GM19372 (cell line): Measurements from ENCODE around the gene TNNC2.
"Not testable (repeated sequence)": the region's sequence is repeated elsewhere in the genome, so short reads cannot be mapped to it uniquely, and the experiment has no call there.

ENCODE experiments used
- ATAC-seq: cut with Tn5 transposase; IDR thresholded peaks from one replicate; pipeline ENCODE4 v1.9.1; 2021; ENCODE audit warnings: mild to moderate bottlenecking, low read depth, moderate library complexity; ENCODE audit not compliant: unreplicated experiment

TNNC2 gene

DNA sequence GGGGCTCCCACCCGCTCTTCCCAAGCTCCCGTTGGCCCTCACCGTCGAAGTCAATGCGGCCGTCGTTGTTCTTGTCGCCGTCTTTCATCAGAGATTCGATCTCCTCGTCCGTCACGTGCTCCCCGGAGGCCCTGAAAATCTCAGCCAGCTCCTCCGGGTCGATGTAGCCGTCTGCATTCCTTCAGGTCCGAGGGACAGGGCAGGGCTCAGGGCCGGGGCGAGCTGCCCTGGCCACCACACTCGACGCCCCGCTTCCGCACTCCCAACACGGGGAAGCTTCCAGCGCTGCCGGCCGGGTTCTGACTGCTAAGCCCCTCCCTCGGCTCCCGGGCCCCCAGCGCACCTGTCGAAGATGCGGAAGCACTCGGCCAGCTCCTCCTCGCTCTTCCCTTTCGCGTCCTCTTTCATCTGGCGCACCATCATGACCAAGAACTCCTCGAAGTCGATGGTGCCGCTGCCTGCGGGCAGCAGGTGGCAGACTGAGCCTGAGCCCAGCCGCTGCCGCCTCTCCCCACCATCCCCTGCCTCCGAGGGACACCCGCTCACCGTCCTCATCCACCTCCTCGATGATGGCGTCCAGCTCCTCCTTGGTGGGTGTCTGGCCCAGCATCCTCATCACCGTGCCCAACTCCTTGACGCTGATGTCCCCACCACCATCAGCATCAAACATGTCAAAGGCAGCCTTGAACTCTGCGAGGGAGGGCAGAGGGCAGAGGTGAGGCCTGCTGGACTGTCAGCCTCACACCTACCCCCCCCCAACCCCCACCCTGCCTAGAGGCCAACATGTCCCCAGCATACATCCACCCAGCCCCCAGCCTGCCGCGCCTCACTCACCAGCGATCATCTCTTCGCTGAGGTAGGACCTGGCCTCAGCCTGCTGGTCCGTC, 2.9 kb downstream of the TNNC2 start:
- no peak for ATAC-seq

DNA sequence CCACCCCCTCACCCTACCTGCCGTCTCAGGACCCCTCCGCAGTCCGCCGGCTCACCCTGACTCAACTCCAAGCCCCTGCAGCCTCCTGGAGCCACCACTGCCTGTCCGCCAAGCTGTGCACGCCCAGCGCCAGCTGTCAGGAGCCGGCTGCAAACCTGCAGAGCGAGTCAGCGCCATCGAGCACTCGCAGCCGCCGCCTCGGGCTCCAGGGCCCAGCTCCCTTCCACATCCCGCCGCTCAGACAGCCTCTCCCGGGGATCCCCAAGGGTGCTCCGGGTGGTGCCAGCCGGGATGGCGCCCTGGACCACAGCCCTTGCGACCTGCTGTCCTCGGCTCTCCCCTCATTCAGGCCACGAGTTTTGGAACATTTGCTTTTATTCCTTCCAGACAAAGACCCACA, 4.3 kb downstream of the TNNC2 start:
- no peak for ATAC-seq

DNA sequence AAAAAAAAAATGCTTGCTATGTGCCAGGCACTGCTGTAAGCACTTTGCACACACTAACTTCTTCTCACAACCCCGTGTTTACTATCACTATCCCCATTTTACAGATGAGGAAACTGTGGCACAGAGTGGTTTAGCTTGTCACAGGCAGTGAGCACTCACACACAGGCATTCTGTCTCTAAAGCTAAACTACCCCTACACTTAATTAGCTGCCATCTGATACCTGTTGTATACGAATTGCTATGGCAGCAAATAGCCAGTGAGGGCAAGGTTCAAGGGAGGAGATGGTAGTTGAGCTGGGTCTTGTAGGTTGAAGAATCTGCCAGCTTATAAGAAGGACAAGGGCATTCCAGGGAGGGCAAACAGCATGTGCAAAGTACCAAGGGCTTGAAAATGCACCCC, 5.2 kb downstream of the TNNC2 start:
- ATAC-seq, result no peak

DNA sequence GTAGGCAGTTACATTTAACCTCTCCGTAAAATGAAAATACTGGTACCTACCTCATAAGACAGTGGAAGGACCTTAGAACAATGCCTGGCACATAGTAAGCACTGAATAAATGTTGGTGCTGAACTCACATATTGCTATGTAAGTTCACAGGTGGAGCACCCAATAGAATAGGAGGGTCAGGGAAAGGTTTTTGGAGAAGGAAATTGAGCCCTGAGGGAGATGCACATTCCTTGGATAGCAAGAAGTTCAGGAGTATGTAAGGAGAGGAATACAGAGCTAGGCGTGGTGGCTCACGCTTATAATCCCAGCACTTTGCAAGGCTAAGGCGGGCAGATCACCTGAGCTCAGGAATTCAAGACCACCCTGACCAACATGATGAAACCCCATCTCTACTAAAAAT, 7.6 kb downstream of the TNNC2 start:
- no peak for ATAC-seq

DNA sequence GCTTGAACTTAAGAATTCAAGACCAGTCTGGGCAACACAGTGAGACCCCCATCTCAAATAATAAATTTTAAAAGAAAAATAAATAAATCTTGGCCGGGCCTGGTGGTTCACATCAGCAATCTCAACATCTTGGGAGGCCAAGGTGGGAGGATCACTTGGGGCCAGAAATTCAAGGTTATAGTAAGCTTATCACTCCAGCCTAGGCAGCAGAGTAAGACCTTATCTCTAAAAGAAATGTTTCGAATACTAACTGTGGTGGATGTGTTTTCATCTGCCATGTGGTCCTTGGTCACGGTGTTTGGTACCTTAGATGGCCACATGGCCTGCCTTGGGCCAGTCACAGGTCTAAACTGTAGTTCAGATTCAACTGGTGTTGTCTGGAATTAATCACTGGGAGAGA, 8.9 kb downstream of the TNNC2 start:
- ATAC-seq, result no peak

DNA sequence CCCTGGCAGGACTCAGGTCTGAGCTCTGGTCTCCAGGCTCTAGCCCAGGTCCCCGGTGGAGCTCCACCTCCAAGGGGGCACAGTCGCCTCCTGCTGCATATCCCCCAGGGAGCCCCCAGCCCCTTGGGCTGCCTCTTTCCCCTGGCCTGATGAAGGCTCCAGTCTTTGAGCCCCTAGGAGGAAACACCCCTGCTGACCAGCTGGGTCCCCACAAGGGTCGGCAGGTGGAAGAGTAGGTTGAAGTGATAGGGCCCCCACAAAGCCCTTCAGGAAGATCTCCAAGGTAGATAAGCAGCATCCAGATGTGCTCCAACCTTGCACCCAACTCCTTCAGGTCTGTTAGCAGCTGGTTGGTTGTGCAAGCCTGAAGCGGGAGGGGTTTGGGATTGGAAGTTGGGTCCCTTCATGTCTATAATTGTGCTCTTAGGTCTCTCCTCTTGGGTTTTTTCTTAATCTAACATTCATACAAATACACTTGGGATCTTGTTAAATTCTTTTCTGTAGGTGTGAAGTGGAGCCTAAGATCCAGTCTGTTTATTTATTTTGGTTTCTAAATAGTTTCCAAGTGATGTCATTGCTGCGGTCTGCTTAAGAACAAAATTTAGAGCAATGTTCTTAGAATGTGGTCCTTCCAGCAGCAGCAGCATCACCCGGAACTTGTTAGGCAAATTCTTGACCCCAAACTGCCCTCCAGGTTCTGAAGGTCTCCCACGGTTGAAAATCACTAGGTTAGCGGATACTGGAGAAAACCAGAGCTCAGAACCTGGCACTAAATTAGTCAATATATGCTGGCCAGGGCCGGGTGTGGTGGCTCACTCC, 9.5 kb downstream of the TNNC2 start:
- ATAC-seq, result no peak

DNA sequence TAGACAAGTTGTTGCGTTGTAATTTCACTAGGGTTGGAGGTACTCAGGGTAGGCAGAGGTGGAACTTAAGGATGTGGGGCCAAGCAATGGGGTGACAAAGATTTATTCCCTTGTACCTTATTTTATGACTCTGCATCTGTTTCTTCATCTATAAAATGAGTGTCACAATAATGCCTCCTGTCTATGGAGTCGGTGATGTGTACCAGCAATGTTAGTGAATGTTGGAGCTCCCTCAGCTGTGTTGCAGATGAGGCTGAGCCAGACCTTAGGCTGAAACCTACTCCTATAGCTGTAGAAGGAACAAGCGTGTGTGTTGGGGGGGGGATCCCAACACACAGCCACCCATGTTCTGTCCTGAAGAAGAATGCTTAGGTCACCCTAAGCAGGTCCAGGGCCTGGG, 10.2 kb downstream of the TNNC2 start:
- ATAC-seq, result no peak

DNA sequence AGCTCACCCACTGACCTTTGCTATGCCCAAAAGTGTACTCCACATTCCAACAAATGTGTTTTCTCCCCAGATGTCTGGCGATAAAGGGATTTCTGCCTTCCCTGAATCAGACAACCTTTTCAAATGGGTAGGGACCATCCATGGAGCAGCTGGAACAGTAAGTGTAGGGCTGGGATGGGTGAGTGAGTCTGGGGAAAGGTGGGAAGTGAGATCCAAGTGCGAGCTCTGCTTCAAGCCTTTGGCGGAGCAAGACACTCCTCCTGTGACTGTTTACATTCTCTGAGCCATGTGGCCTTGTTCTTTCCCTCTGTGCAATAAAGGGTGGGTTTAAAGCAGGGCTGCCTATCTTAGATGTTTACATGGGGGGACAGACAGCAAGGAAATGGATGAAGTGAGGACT, 12.8 kb downstream of the TNNC2 start:
- no peak for ATAC-seq

DNA sequence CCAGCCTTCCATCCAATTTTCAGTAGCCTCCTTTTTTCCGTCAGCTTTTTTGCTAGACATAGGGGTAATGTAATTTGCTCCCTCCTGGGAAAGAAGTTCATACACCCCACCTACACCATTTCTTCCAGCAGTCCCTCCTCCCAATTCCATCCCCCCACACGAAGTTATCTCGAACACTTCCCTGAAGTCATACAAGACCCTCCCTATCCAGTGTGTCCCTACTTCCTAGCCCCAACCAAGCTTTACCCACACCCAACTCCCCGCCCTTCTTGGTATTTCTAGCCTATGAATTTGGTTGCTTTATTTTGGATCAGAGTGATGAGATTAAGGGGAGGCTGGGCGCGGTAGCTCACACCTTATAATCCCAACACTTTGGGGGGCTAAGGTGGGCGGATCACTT, 13.6 kb downstream of the TNNC2 start:
- no peak for ATAC-seq

DNA sequence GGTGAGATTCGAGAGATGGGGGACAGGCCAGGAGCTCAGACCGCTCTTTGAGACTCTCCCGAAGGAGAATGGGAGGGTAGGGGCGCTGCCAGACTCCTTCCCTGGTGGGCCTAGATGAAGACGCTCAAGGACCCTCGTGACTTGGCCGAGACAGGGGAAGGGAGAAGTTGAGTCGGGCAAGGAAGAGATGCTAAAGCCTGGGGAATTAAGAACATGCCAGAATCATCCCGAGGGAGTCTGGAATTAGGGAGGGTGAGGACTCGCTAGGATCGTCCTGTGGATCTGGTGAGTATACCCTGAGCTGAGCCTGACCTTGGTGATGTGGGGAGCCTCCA, 14.1 kb downstream of the TNNC2 start:
- no peak for ATAC-seq

DNA sequence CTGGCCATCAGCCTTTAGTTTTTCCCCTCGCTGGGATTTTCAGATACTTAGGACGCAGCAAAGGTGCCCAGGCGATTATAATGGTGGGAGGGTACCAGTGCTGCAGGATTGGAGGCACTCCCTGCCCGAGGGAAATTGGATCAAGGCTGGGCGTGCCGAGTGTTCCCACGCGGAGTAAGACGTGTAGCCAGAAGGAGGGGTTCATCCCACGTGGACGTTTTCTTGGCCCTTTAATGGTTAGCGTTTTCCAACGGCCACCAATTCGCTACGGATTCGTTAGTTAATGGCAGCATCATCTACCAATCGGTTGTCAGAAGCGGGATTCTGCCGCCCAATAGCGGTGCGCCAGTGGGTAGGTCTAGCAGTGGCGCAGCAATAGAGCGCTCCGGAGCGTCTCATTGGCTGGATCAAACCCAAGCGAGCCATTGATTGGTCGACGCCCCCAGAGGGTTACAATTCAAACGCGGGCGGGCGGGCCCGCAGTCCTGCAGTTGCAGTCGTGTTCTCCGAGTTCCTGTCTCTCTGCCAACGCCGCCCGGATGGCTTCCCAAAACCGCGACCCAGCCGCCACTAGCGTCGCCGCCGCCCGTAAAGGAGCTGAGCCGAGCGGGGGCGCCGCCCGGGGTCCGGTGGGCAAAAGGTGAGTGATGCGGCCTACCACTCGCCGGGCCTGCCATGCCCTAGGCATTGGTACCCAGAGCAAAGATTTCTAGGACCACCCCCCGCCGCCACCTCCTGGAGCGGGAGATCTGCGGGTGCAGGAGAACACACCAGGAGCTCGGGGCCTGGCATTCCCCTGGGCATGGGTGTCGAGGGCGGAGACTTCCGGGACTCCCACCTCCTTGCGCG, 14.7 kb downstream of the TNNC2 start, which contains the start of gene UBE2C:
UBE2C (plus strand) TSS at position 488 of the 849 bp plus-strand sequence; CDS start at position 540, 52 bp downstream.
- ATAC-seq, result peak; percentile 99

DNA sequence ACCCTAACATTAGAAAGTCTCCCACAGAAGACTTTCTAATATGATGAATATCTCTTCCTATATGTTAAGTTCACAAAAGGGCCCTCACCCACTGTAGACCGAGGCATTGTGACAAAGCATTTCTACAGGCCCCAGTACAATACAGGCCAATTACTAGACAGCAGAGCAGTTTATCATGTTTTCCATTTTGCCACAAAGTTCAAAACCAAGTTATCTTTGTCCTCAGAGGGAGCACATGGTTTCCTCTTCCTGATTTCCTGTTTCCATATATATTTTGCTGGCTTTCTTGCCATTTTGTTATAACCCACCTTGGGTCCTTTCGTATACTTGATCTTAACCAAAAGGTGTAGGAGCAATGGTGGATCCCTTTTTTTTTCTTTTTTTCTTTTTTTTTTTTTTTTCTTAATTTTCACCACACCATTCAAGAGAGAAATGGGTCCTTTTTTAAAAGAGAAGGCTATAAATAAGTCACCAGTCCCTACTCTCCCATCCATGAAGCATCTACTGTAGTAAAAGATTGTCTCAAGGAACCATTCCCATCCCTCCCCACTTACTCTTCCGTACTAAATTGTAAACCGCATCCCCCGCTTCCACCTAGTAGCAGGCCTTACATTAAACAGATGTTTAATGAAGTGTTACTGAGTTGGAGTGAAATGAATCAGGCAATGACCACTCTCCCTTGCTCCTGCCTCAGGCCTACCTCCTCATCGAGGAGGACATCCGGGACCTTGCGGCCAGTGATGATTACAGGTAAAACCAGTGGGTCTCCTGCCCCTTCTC, 16.7 kb downstream of the TNNC2 start:
- ATAC-seq, result no peak

DNA sequence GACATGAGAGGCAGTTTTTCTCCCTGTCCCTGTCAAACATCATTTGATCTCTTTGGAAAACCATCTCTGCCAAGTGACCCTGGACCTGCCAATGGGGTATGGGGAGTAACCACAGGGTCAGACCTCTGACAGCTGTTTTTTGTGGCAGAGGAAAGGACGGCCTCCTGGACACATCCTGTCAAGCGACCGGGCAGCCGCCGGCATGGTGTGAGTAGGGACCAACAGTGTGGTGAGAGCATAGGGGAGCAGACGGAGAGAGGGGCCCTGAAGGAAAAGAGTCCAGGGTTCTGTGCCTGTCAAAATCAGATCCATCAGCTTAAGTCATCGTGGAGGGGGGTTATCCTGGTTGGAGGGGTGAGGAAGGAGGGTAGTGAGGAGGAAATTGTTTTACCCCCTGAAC, 25.3 kb downstream of the TNNC2 start:
- ATAC-seq, result no peak

DNA sequence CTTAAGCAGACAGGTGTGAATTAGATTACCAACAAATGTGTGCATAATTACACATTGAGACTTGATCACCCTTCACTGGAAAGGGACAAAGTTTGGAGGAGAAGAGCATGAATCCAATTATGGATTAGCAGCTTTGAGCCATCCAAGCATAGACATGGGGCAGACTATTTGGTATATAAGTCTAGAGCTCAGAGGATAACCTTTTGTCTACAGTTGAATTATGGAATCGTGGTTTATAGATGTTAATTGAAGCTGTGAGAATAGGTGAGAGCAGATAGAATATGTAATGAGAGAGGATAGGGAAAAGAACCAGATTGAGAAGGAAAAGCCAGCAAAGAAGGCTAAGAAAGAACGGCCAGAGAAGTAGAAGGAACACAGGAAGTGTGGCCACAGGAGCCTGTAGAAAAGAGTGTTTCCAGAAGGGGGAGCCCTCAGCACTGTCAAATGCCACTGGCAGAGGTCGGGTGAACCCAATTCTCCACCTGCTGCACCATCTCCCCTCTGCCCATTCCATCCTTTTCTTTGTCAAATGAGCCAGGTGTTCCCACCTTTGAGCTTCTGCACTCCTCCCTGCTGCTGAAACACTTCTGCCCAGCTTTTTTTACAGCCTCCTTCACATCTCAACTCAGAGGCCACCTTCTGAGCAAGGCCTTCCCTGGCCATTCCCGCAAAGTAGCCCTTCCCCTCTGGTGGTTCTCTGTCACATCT, 28.0 kb downstream of the TNNC2 start:
- no peak for ATAC-seq

DNA sequence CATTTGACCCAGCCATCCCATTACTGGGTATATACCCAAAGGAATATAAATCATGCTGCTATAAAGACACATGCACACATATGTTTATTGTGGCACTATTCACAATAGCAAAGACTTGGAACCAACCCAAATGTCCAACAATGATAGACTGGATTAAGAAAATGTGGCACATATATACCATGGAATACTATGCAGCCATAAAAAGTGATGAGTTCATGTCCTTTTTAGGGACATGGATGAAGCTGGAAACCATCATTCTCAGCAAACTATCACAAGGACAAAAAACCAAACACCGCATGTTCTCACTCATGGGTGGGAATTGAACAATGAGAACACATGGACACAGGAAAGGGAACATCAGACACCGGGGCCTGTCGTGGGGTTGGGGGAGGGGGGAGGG, 29.2 kb downstream of the TNNC2 start:
- not testable (repeated sequence) for ATAC-seq

DNA sequence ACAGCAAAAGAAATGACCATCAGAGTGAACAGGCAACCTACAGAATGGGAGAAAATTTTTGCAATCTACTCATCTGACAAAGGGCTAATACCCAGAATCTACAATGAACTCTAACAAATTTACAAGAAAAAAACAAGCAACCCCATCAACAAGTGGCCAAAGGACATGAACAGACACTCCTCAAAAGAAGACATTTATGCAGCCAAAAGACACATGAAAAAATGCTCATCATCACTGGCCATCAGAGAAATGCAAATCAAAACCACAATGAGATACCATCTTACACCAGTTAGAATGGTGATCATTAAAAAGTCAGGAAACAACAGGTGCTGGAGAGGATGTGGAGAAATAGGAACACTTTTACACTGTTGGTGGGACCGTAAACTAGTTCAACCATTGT, 29.6 kb downstream of the TNNC2 start:
- ATAC-seq, result not testable (repeated sequence)

DNA sequence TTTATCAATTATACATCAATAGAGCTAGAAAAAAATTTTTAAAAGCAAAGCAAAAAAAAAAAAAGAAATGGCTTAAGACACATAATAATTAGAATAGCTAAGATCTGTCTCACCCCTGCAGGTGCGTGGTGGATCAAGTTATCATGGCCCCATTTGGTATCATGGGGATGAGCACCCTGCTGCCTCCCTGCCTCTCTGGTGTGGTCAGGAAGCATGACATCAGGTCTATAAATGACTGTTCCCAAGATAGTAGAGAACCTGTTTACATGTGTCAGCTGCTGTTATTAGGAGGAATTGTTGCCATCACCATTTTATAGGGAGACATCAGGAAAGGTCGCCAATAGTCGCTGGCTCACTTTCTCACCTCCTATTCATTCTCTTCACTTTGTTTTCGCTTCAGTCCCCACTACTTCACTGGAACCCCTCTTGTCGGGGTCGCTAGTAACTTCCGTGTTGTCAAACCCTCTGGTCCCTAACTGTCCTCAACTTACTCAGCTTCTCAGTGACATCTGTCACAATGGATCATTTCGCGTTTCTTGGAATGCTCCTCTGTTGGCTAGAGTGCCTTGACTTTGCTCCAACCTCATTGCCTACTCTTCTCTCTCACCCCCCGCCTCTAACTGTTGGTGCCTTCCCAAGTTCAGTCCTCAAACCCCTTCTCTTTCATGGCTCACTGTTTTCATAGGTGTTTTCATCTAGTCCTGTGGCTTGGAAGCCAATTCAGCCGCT, 30.6 kb downstream of the TNNC2 start:
- no peak for ATAC-seq

DNA sequence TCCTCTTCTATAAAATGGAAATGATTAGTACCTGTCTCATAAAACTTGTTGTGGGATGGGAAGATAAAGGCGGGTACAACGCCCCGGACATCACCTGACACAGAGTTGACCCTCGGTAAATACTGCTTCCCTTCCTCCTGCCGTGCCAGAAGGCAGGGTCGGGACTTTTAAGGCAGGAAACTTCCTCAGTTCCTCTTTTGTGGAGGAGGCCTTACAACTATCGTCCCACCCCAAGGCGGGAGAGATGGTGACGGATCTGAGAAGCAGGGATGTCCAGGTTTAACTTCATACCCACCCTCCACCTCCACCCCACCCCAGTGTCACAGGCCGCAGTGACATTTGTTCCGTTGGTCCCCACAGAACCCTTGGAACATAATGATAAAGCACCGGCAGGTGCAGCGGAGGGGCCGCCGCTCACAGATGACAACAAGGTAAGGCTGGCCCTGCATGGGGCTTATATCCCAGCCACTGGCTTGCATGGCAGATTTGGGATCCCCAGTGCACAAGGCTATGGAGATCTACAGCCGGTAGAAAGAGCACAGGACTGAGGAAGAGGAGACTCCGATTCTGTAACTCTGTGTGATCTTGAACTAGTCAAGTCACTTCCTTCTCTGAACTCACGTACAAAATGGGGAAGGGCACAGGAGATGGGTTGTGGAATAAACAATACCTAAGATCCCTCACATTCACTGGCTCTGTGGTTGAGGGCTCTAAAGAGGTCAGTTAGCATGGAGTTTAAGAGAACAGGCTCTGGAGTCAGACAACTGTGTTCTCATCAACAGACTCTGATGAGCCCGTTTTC, 34.6 kb downstream of the TNNC2 start:
- no peak for ATAC-seq
